ENCODE results near the gene TNXB.
"Not testable (repeated sequence)": the region's sequence is repeated elsewhere in the genome, so short reads cannot be mapped to it uniquely, and the experiment has no call there.

TNXB gene

GRCh38 chr6:32002546-32003268, 106.4 kb downstream of the TNXB start:
- not testable (repeated sequence) for H3K27ac ChIP-seq

DNA sequence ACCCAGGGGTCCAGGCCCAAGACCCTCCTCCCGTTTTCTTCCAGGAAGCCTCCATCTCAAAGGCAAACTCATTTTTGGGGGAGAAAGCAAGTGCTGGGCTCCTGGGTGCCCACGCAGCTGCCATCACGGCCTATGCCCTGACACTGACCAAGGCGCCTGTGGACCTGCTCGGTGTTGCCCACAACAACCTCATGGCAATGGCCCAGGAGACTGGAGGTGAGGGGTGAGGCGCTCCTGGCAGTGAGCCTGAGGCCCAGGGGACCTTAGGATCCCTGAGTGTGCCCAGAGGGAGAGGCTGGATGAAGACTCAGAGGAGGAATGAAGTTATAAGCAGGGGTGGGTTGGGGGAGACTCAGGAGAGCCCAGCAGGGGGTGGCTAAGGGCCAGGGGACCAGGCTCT, 112.8 kb downstream of the TNXB start:
- not testable (repeated sequence) for H3K27ac ChIP-seq

- not testable (repeated sequence) for H3K27ac ChIP-seq
Measured at GRCh38 chr6:31994421-31994820, 114.7 kb downstream of the TNXB start.

All from C4-2B (cell line).